ENCODE measurements around the gene ITPRID2. TPM values are rescaled to one million over a fixed set of nuclear protein-coding genes. Genes with fewer than 3 reads are reported as not detected.

Gene ITPRID2
- total RNA-seq, 1 experiment from 2014 or later, result 1,605 TPM

DNA sequence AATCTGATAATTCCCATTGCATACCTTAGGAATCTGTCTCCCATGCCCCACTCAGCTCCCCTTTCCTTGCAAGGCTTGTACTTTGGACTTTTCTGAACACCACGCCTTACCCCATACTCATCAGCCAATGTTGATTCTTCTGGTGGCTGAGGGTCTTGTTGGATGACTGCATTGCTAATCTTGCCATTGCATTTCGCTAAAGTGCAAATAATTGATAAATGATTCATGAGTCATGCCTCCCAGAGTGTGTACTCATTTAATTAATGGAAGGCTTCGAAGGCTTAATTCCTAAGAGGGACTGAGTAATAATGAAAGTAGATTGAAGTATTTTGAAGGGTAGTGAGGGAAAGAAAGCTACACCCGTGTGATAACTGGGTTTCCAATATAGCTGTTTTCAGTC is 66.1 kb downstream of the ITPRID2 start:
- peak overlapping the region; percentile 51 for H3K9ac ChIP-seq (ENCODE audit: low read length)
- peaks cover 37% of the 10 kb centered on the region for H3K79me2 ChIP-seq (ENCODE audit: insufficient read depth, low read length)
- H3K27ac ChIP-seq (ENCODE audit: low read depth, low read length), result peak overlapping the region; percentile 98
- peaks cover 66 to 77% of the 10 kb centered on the region in 2 experiments for H3K4me1 ChIP-seq (ENCODE audit: control insufficient read depth in 1 of 2, insufficient read depth in 2 of 2, low read length in 2 of 2)
- TF ChIP-seq EZH2phosphoT487 (IDR thresholded peaks at IDR 0.05; ENCODE audit: borderline replicate concordance) (no peak), JUND (IDR thresholded peaks at IDR 0.05) (peak; percentile 60; the same call in 1 of the 2 replicates), ZNF274 (IDR thresholded peaks at IDR 0.05; ENCODE audit: low read depth, low read length) (no peak), ZBTB33 (IDR thresholded peaks at IDR 0.05; ENCODE audit: extremely low read depth, insufficient replicate concordance, low read length) (no peak), SP1 (IDR thresholded peaks at IDR 0.05; ENCODE audit: low read depth) (peak; percentile 57), FOSL1 (IDR thresholded peaks at IDR 0.05; ENCODE audit: low read depth) (peak; percentile 67), YY1 (IDR thresholded peaks at IDR 0.05; ENCODE audit: extremely low read depth, insufficient replicate concordance, low read depth, low read length) (peak; percentile 3), CBX3 (IDR thresholded peaks at IDR 0.05; ENCODE audit: low read depth) (peak; percentile 63; the same call in 1 of the 2 replicates)
- H4K20me1 ChIP-seq (ENCODE audit: insufficient read depth), result no peaks in the 10 kb centered on the region
- no TSS peak for BruUV-seq (replicated peaks)
- DNase-seq (ENCODE audit: low read depth, low spot score) (no peak), ATAC-seq (peak; percentile 55)
- CTCF ChIA-PET, result interaction anchor here (0.9 kb wide), 1 partner anchor 220 kb away, joined by 3 read pairs; no protein-coding TSS in a partner anchor
- no peaks in the 10 kb centered on the region for H3K9me2 ChIP-seq (ENCODE audit: insufficient read depth)
- H2AFZ ChIP-seq (ENCODE audit: low read depth, low read length, poor library complexity, severe bottlenecking), result peak overlapping the region; percentile 10
- H3K36me3 ChIP-seq (ENCODE audit: control insufficient read depth in 1 of 2, insufficient read depth in 2 of 2, low read length in 2 of 2), result no peaks in the 10 kb centered on the region; a peak in 1 of 4 replicates
- H3K27me3 ChIP-seq (ENCODE audit: insufficient read depth, low read length), result no peaks in the 10 kb centered on the region
- intact Hi-C loops (cut with micrococcal nuclease), result no loop called here
- H3K4me2 ChIP-seq (ENCODE audit: low read length), result peak overlapping the region; percentile 73
- POLR2A ChIA-PET, result no interaction called here
- RAD21 ChIA-PET (ENCODE audit: low non-redundant PET in 1 of 2, low total read pairs in 2 of 2, uncharacterized antibody in 2 of 2, unreplicated experiment in 2 of 2), result no interaction called here
- no peaks in the 10 kb centered on the region for H3K9me3 ChIP-seq (ENCODE audit: control insufficient read depth in 1 of 2, insufficient read depth in 1 of 2, low read depth in 1 of 2, low read length in 2 of 2)
- peak overlapping the region in 1 of 2 experiments; percentile 35; a peak in 2 of 4 replicates for H3K4me3 ChIP-seq (replicated peaks in 1 of 2; ENCODE audit: low read depth in 1 of 2, low read length in 2 of 2)
